Karpas-422 (cell line): ENCODE data around the gene CDC37. TPM values are rescaled to one million over a fixed set of nuclear protein-coding genes. Genes with fewer than 3 reads are reported as not detected.
"Not testable (repeated sequence)": the region's sequence is repeated elsewhere in the genome, so short reads cannot be mapped to it uniquely, and the experiment has no call there.

Source experiments
- DNase-seq: peaks from one replicate; pipeline ENCODE4 v3.0.0-alpha.2; 2015
- H2AFZ ChIP-seq: fragments of 200-600 bp; sonication (generic); 2 replicates; pipeline ENCODE4 v1.6.1; 2014; ENCODE audit warnings: antibody characterized with exemption, low read length, mixed read lengths
- H3K27ac ChIP-seq: fragments of 200-600 bp; sonication (generic); 2 replicates; pipeline ENCODE4 v1.5.1; 2014; ENCODE audit warnings: mild to moderate bottlenecking, low read length, moderate library complexity
- H3K27me3 ChIP-seq: fragments of 200-600 bp; sonication (generic); 2 replicates; pipeline ENCODE4 v1.6.1; 2014; ENCODE audit warnings: low read length, mixed read lengths
- H3K36me3 ChIP-seq: fragments of 200-600 bp; sonication (generic); 2 replicates; pipeline ENCODE4 v1.6.1; 2014; ENCODE audit warnings: low read length, mixed read lengths; ENCODE audit not compliant: insufficient read depth
- H3K4me1 ChIP-seq: fragments of 200-600 bp; sonication (generic); 2 replicates; pipeline ENCODE4 v1.6.1; 2014; ENCODE audit warnings: mild to moderate bottlenecking, low read length, mixed read lengths
- H3K4me2 ChIP-seq: fragments of 200-600 bp; sonication (generic); 2 replicates; pipeline ENCODE4 v1.6.1; 2014; ENCODE audit warnings: low read length, low read depth, mild to moderate bottlenecking; ENCODE audit not compliant: poor library complexity, severe bottlenecking
- H3K4me3 ChIP-seq: fragments of 200-600 bp; sonication (generic); 2 replicates; pipeline ENCODE4 v1.5.1; 2014; ENCODE audit warnings: mild to moderate bottlenecking, antibody characterized with exemption, low read length, mixed read lengths
- H3K79me2 ChIP-seq: fragments of 200-600 bp; sonication (generic); 2 replicates; pipeline ENCODE4 v1.6.1; 2014; ENCODE audit warnings: mild to moderate bottlenecking, low read length, mixed read lengths
- H3K9ac ChIP-seq: fragments of 200-600 bp; sonication (generic); 2 replicates; pipeline ENCODE4 v1.6.0; 2014; ENCODE audit warnings: low read length
- H3K9me2 ChIP-seq: fragments of 200-600 bp; sonication (generic), shearing (Covaris generic); replicated peaks from 2 replicates; pipeline ENCODE4 v1.6.0; 2014; ENCODE audit warnings: mild to moderate bottlenecking, low read length, moderate library complexity; ENCODE audit not compliant: insufficient read depth
- H3K9me3 ChIP-seq: fragments of 300-700, 200-600 bp; sonication (generic); 2 replicates; pipeline ENCODE4 v1.6.1; 2014; ENCODE audit warnings: low read length, mixed read lengths
- H4K20me1 ChIP-seq: fragments of 200-600 bp; sonication (generic); 2 replicates; pipeline ENCODE4 v1.6.1; 2014; ENCODE audit warnings: mild to moderate bottlenecking, antibody characterized with exemption, low read length, low read depth; ENCODE audit not compliant: insufficient read depth
- total RNA-seq: library from RNA; depleted of rRNA; stranded (reverse); fragments of >200 nt; shearing (Covaris generic); gene quantifications from 2 replicates; pipeline ENCODE4 v1.2.3, GENCODE V29; 2014; ENCODE audit warnings: low replicate concordance

CDC37 gene
- total RNA-seq, 1 experiment from 2014 or later, result 86.3 TPM

DNA sequence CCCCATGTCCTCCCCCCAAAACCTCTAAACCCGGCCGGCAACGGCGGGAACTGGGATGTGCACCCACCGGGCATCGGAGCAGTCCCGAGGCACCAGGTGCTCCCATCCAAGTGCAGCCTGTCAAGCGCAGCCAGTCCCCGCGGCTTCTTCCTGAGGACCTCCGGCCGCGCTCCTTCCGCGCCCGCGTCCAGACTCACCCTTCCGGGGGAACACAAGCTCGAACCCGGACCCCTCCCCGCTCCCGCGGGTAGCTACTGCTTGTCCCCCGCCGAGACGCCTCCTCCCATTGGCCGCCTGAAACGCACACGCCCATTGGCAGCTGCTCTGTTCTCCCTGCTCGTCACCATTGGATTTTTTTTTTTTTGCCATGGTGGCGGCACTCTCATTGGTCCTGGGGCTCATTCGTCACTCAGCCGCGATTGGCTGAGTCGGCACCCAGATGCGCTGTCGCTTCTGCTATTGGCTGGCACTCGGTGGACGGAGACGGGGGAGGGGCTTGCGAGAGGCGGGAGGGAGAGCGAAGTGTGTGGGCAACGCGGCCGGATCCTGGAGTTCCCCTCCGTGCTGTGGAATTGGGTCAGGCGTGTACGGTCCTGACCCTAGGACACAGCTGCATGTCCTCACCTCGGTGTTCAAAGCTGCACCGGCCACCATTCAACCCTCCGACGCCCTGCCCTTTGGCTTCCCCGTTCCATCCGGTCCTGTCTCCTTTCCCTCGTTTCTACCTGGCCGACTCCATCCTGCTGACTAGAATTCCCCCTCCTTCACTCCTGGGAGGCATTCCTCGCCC lies 22.8 kb downstream of the CDC37 start, which contains the start of gene TYK2:
Gene TYK2 (minus strand): TSS at position 260 of the 790 bp plus-strand sequence. CDS start 2,166 bp downstream, outside the sequence.
- Histone ChIP-seq H3K36me3 (peaks cover 8% of the 10 kb centered on the region), H3K4me1 (peaks cover 12% of the 10 kb centered on the region), H3K27ac (peak within 1 kb of the TSS; percentile 41; the same call in 1 of the 2 replicates), H3K79me2 (peaks cover 15% of the 10 kb centered on the region), H3K9me2 (no peaks in the 10 kb centered on the region), H2AFZ (peak within 1 kb of the TSS; percentile 93), H3K27me3 (no peaks in the 10 kb centered on the region), H3K4me2 (peak within 1 kb of the TSS; percentile 98), H4K20me1 (no peaks in the 10 kb centered on the region), H3K9ac (peak within 1 kb of the TSS; percentile 95), H3K9me3 (no peaks in the 10 kb centered on the region), H3K4me3 (peak within 1 kb of the TSS; percentile 94)
- DNase-seq, result peak; percentile 99

DNA sequence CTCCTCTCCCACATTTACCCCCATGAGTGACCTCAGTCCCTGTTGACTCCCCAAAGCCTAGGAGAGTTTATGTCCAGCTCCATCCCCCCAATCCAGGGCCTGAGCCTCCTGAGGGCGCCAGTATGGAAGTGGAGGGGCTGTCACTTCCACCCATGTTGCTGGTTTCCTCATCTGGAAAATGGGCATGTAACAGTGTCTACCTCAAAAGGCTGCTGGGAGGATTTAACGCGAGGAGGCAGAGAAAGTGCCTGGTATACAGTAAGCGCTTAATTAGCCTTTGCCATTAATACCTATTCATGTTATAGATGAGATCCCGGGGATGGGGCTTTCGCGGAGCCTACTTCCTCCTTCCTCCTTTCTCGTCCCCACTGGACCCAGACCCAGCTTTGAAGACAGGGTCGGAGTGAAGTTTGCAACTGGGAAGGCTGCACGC lies 23.4 kb downstream of the CDC37 start:
- Histone ChIP-seq H3K9ac (peak overlapping the region; percentile 95), H4K20me1 (no peaks in the 10 kb centered on the region), H3K27me3 (no peaks in the 10 kb centered on the region), H3K27ac (peak overlapping the region; percentile 41; the same call in 1 of the 2 replicates), H3K9me3 (no peaks in the 10 kb centered on the region), H3K4me2 (peak overlapping the region; percentile 98), H3K36me3 (peaks cover 8% of the 10 kb centered on the region), H3K9me2 (no peaks in the 10 kb centered on the region), H3K4me3 (peak overlapping the region; percentile 94), H3K4me1 (peaks cover 12% of the 10 kb centered on the region), H2AFZ (peak overlapping the region; percentile 93), H3K79me2 (peaks cover 15% of the 10 kb centered on the region)
- peak; percentile 63 for DNase-seq

DNA sequence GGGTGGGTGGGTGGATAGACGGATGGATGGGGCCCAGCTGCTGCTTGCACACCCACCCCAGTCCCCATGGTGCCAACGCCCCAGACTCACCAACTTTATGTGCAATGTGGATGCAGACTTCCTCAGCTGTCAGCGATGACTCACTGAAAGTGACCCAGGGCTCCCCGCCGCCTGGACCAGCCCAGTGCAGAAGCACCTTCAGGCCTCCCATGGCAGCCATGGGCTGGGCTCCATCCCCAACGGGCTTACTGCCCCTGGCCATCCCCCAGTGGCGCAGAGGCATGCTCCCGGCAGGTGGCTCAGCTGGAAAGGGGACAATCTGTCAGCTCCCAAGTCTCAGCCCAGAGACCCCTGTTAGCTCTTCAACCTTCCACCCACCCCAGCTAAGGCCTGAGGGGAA lies 25.2 kb downstream of the CDC37 start:
- no peak overlapping the region for H3K4me2 ChIP-seq

DNA sequence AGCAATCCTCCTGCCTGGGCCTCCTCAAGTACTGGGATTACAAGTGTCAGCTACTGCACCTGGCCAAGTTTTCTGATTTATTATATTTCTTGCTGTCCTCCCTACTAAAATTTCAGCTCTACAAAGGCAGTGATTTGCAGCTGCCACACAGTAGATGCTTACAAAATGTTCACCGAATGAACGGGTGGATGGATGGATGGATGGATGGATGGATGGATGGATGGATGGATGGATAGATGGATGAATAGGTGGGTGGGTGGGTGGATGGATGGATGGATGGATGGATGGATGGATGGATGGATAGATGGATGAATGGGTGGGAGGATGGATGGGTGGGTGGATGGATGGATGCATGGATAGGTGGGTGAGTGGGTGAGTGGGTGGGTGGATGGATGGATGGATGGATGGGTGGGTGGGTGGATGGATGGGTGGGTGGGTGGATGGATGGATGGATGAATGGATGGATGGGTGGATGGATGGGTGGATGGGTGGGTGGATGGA lies 26.2 kb downstream of the CDC37 start:
- H2AFZ ChIP-seq, H3K4me2 ChIP-seq, H3K4me3 ChIP-seq, H3K9me2 ChIP-seq, DNase-seq, H3K27me3 ChIP-seq, H3K9me3 ChIP-seq, H4K20me1 ChIP-seq, H3K9ac ChIP-seq, H3K36me3 ChIP-seq, H3K27ac ChIP-seq: not testable (repeated sequence)
- Histone ChIP-seq H3K4me1 (peaks cover 15% of the 10 kb centered on the region), H3K79me2 (peaks cover 15% of the 10 kb centered on the region)

More for the DNA sequence above, 25.2 kb downstream of the CDC37 start:
- H3K36me3 ChIP-seq, result peaks cover 8% of the 10 kb centered on the region
- no peaks in the 10 kb centered on the region for H4K20me1 ChIP-seq
- no peak overlapping the region for H3K4me3 ChIP-seq
- H3K4me1 ChIP-seq, result peaks cover 15% of the 10 kb centered on the region
- H2AFZ ChIP-seq, result no peak overlapping the region
- no peaks in the 10 kb centered on the region for H3K9me2 ChIP-seq
- H3K27me3 ChIP-seq, result no peaks in the 10 kb centered on the region
- no peak overlapping the region for H3K27ac ChIP-seq
- DNase-seq, result no peak
- no peak overlapping the region for H3K9ac ChIP-seq
- peaks cover 15% of the 10 kb centered on the region for H3K79me2 ChIP-seq
- no peaks in the 10 kb centered on the region for H3K9me3 ChIP-seq

DNA sequence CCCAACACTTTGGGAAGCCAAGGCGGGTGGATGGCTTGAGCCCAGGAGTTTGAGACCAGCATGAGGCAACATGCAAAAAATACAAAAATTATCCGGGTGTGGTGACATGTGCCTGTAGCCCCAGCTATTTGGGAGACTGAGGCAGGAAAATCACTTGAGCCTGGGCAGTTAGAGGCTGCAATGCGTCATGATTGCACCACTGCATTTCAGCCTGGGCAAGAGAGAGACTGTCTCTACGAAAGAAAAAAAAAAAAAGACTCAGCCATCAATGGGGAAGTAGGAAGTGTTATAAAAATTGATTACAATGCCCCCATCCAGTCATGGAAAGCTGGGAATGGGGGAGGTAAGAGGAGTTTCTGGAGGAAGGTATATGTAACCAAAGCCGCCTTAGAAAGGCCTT lies 28.4 kb downstream of the CDC37 start:
- H3K79me2 ChIP-seq, result peaks cover 12% of the 10 kb centered on the region
- H3K27ac ChIP-seq, result no peak overlapping the region
- peaks cover 8% of the 10 kb centered on the region for H3K4me1 ChIP-seq
- H3K27me3 ChIP-seq, result no peaks in the 10 kb centered on the region
- no peak overlapping the region for H3K9ac ChIP-seq
- H3K4me2 ChIP-seq, result no peak overlapping the region
- no peaks in the 10 kb centered on the region for H3K9me2 ChIP-seq
- no peaks in the 10 kb centered on the region for H3K9me3 ChIP-seq
- no peaks in the 10 kb centered on the region for H4K20me1 ChIP-seq
- no peak for DNase-seq
- no peak overlapping the region for H3K4me3 ChIP-seq
- H3K36me3 ChIP-seq, result peaks cover 8% of the 10 kb centered on the region
- no peak overlapping the region for H2AFZ ChIP-seq

DNA sequence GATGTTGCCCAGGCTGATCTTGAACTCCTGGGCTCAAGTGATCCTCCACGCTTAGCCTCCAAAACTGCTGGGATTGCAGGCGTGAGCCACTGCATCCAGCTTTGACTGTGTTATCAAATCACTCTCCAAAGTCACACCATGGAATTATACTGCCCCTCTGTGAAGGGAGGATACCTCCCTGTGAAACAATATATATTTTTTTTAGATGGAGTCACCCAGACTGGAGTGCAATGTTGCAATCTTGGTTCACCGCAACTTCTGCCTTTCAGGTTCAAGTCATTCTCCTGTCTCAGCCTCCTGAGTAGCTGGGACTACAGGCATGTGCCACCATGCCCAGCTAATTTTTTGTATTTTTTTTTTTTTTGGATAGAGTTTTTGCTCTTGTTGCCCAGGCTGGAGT lies 30.7 kb downstream of the CDC37 start:
- DNase-seq, result no peak
- Histone ChIP-seq H2AFZ (no peak overlapping the region), H3K9ac (no peak overlapping the region), H3K4me3 (no peak overlapping the region), H4K20me1 (no peaks in the 10 kb centered on the region), H3K9me3 (no peaks in the 10 kb centered on the region), H3K4me2 (no peak overlapping the region), H3K79me2 (no peaks in the 10 kb centered on the region), H3K27me3 (no peaks in the 10 kb centered on the region), H3K9me2 (no peaks in the 10 kb centered on the region), H3K4me1 (peaks cover 3% of the 10 kb centered on the region; the same call in 1 of the 2 replicates), H3K36me3 (peaks cover 13% of the 10 kb centered on the region), H3K27ac (no peak overlapping the region)

DNA sequence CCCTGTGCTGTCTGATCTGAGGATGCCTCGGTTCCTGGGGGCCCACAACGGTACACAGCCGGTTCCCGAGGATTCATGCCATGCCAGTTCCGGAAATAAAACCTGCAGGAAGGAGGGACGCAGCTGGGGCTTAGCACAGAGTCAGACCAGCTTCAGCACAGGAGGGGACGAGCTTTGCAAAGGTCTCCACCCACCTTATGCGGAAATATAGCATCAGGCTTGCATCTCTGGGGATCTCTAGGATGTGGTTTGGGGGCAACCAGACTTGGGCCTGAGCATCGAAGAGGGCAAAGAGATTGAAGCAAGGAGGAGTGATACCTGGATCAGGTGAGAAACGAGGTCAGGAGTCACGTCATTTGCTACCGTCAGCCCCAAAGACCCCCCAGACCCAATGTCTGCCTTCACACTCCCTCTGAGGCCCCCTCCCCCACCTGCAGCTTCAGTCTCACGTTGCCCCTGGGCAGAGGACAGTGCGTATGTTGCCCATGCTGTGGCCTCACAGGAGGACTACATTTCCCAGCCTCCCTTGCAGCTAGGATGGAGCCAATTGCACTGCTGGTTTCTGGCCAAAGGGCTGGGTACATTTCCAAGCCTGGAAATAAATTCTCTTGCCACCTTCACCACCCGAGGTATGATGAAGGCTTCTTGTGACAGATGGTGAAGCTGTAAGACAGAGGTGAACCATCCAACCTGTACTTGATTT lies 35.1 kb downstream of the CDC37 start:
- Histone ChIP-seq H3K9me2 (no peaks in the 10 kb centered on the region), H3K4me1 (no peaks in the 10 kb centered on the region), H4K20me1 (no peaks in the 10 kb centered on the region), H3K36me3 (peaks cover 10% of the 10 kb centered on the region), H3K9ac (no peak overlapping the region), H3K79me2 (no peaks in the 10 kb centered on the region), H3K27me3 (no peaks in the 10 kb centered on the region), H3K4me3 (no peak overlapping the region), H2AFZ (no peak overlapping the region), H3K9me3 (no peaks in the 10 kb centered on the region), H3K4me2 (no peak overlapping the region), H3K27ac (no peak overlapping the region)
- DNase-seq, result peak; percentile 57

DNA sequence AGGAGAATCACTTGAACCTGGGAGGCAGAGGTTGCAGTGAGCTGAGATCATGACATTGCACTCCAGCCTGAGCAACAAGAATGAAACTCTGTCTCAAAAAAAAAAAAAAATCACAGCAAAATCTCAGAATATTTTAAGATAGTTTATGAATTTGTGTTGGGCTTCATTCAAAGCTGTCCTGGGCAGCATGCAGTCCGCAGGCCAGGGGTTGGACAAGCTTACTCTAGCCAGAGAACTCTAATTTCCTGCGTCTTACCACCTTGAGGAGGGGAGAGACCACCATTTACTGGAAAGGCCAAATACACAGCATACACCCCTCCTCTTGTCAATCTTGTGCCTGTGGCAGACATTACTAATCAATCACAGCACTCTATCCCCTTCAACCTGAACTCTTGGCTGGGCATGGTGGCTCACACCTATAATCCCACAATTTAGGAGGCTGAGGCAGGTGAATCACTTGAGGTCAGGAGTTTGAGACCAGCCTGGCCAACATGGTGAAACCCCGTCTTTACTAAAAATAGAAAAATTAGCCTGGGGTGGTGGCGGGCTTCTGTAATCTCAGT lies 36.3 kb downstream of the CDC37 start:
- peaks cover 10% of the 10 kb centered on the region for H3K36me3 ChIP-seq
- not testable (repeated sequence) for H3K27ac ChIP-seq, DNase-seq, H3K79me2 ChIP-seq, H3K9me3 ChIP-seq, H3K4me2 ChIP-seq, H3K9ac ChIP-seq, H2AFZ ChIP-seq, H3K4me1 ChIP-seq, H3K9me2 ChIP-seq, H4K20me1 ChIP-seq, H3K27me3 ChIP-seq, H3K4me3 ChIP-seq
